ENCODE data around the gene LEKR1. TPM values are rescaled to one million over a fixed set of nuclear protein-coding genes. Genes with fewer than 3 reads are reported as not detected.

The LEKR1 gene
- total and polyA plus RNA-seq, 2 of the 13 experiments (the other 11 are each of a cell fraction or from before 2014, with no cell fraction given): 0.49 to 1.5 TPM

GRCh38 chr3:157094751-157095480 is 268.8 kb downstream of the LEKR1 start (continued):
- TF ChIP-seq ZNF674 (CRISPR knock-in tag; IDR thresholded peaks at IDR 0.05; ENCODE audit: low read depth): no peak
- TF ChIP-seq ZNF274 (CRISPR knock-in tag; IDR thresholded peaks at IDR 0.05): no peak
- no peak for TF ChIP-seq XRCC5 (optimal IDR thresholded peaks at IDR 0.05; ENCODE audit: low read length)
- TF ChIP-seq AHR (CRISPR knock-in tag; IDR thresholded peaks at IDR 0.05): no peak
- TF ChIP-seq ZNF446 (CRISPR knock-in tag; IDR thresholded peaks at IDR 0.05): no peak
- TF ChIP-seq PRDM10 (CRISPR knock-in tag; IDR thresholded peaks at IDR 0.05; ENCODE audit: low read depth): no peak
- TF ChIP-seq ZBED4 (CRISPR knock-in tag; IDR thresholded peaks at IDR 0.05; ENCODE audit: borderline replicate concordance): no peak
- TF ChIP-seq NFKBIZ (CRISPR knock-in tag; IDR thresholded peaks at IDR 0.05): no peak
- TF ChIP-seq ELF3 (CRISPR knock-in tag; IDR thresholded peaks at IDR 0.05): no peak
- 0 out of 2 replicates have a peak, but pooled peaks have one; percentile 35 for TF ChIP-seq SALL2 (CRISPR knock-in tag; IDR thresholded peaks at IDR 0.05)
- TF ChIP-seq CSRNP1 (CRISPR knock-in tag; IDR thresholded peaks at IDR 0.05): no peak
- TF ChIP-seq ETV5 (CRISPR knock-in tag; IDR thresholded peaks at IDR 0.05; ENCODE audit: borderline replicate concordance): no peak; the same call in 1 of the 2 replicates
- no peak for TF ChIP-seq LCORL (IDR thresholded peaks at IDR 0.05)
- TF ChIP-seq LCORL (CRISPR knock-in tag; IDR thresholded peaks at IDR 0.05): 0 out of 2 replicates have a peak, but pooled peaks have one; percentile 54
- no peak for TF ChIP-seq GTF2F1 (IDR thresholded peaks at IDR 0.05; ENCODE audit: low read length)
- TF ChIP-seq ZBTB1 (CRISPR knock-in tag; IDR thresholded peaks at IDR 0.05; ENCODE audit: borderline replicate concordance): no peak
- TF ChIP-seq NR1H2 (CRISPR knock-in tag; IDR thresholded peaks at IDR 0.05; ENCODE audit: borderline replicate concordance, low read depth): no peak
- no peak for TF ChIP-seq KAT7 (CRISPR knock-in tag; IDR thresholded peaks at IDR 0.05; ENCODE audit: borderline replicate concordance)
- TF ChIP-seq TSC22D2 (CRISPR knock-in tag; IDR thresholded peaks at IDR 0.05; ENCODE audit: borderline replicate concordance): no peak
- no peak for TF ChIP-seq BRD4 (CRISPR knock-in tag; IDR thresholded peaks at IDR 0.05)
- TF ChIP-seq SATB2 (CRISPR knock-in tag; IDR thresholded peaks at IDR 0.05): no peak
- no peak for TF ChIP-seq ZNF121 (CRISPR knock-in tag; IDR thresholded peaks at IDR 0.05)
